ENCODE data around the gene ESYT3. TPM values are rescaled to one million over a fixed set of nuclear protein-coding genes. Genes with fewer than 3 reads are reported as not detected.

ESYT3 gene
- total RNA-seq, 1 experiment from 2014 or later: 0.15 TPM

GRCh38 chr3:138468451-138468850 is 34.0 kb downstream of the ESYT3 start:
- Histone ChIP-seq H3K9me3 (ENCODE audit: low read depth, low read length, poor library complexity, severe bottlenecking) (no peaks in the 10 kb centered on the region), H3K36me3 (ENCODE audit: insufficient read depth, low read length, poor library complexity, severe bottlenecking) (no peaks in the 10 kb centered on the region), H3K27ac (ENCODE audit: low read depth, low read length, poor library complexity, severe bottlenecking) (no peak overlapping the region), H3K27me3 (replicated peaks; ENCODE audit: insufficient read depth, low read depth, low read length, poor library complexity) (no peaks in the 10 kb centered on the region), H3K4me3 (ENCODE audit: low read depth, low read length, poor library complexity, severe bottlenecking) (no peak overlapping the region), H3K4me1 (ENCODE audit: insufficient read depth, low read length, poor library complexity, severe bottlenecking) (no peaks in the 10 kb centered on the region)
- no peak for DNase-seq (ENCODE audit: low spot score)
- no TSS peak for BruUV-seq (replicated peaks)
- no peak for TF ChIP-seq EZH2 (IDR thresholded peaks at IDR 0.05; ENCODE audit: borderline replicate concordance, low read depth, low read length, poor library complexity, severe bottlenecking)
- TF ChIP-seq, protein P1, sequence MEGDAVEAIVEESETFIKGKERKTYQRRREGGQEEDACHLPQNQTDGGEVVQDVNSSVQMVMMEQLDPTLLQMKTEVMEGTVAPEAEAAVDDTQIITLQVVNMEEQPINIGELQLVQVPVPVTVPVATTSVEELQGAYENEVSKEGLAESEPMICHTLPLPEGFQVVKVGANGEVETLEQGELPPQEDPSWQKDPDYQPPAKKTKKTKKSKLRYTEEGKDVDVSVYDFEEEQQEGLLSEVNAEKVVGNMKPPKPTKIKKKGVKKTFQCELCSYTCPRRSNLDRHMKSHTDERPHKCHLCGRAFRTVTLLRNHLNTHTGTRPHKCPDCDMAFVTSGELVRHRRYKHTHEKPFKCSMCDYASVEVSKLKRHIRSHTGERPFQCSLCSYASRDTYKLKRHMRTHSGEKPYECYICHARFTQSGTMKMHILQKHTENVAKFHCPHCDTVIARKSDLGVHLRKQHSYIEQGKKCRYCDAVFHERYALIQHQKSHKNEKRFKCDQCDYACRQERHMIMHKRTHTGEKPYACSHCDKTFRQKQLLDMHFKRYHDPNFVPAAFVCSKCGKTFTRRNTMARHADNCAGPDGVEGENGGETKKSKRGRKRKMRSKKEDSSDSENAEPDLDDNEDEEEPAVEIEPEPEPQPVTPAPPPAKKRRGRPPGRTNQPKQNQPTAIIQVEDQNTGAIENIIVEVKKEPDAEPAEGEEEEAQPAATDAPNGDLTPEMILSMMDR (conservative IDR thresholded peaks at IDR 0.05; ENCODE audit: low read depth, low read length): no peak
- POLR2A ChIA-PET (ENCODE audit: low non-redundant PET): no interaction called here
- CTCF ChIA-PET: interaction anchor here (0.5 kb wide), 1 partner anchor 47 kb away, joined by 6 read pairs; no protein-coding TSS in a partner anchor
- intact Hi-C loops (cut with micrococcal nuclease; ENCODE audit: unreplicated experiment): no loop called here

- POLR2A ChIA-PET (ENCODE audit: low non-redundant PET): no interaction called here
- no TSS peak for BruUV-seq (replicated peaks)
Observed at GRCh38 chr3:138468886-138469285, 34.5 kb downstream of the ESYT3 start.

DNA sequence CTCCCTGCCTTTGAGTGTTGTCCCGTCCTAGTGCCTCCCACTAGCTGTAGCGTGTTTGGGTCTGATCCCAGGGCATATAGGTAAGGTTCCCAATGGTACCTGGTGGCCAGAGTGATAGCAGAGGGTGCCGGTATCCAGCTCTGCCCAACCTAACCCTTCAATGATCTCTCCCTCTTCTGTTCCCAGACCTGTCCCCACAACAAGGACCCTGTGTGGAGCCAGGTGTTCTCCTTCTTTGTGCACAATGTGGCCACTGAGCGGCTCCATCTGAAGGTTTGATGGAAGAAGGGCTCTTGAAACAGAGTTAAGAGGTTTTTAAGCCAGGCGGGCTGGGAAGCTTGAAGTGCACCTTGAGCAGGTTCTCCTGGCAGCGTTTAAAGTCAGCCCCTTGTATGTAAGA is 35.5 kb downstream of the ESYT3 start:
- H3K4me3 ChIP-seq (ENCODE audit: low read depth, low read length, poor library complexity, severe bottlenecking): no peak overlapping the region
- no peaks in the 10 kb centered on the region for H3K27me3 ChIP-seq (replicated peaks; ENCODE audit: insufficient read depth, low read depth, low read length, poor library complexity)
- intact Hi-C loops (cut with micrococcal nuclease; ENCODE audit: unreplicated experiment): loop anchor here (10.0 kb wide), 1 partner anchor 235 kb away; no protein-coding TSS in a partner anchor
- no peaks in the 10 kb centered on the region for H3K36me3 ChIP-seq (ENCODE audit: insufficient read depth, low read length, poor library complexity, severe bottlenecking)
- no peak for TF ChIP-seq EZH2 (IDR thresholded peaks at IDR 0.05; ENCODE audit: borderline replicate concordance, low read depth, low read length, poor library complexity, severe bottlenecking)
- TF ChIP-seq, protein P1 (conservative IDR thresholded peaks at IDR 0.05; ENCODE audit: low read depth, low read length): no peak
- H3K9me3 ChIP-seq (ENCODE audit: low read depth, low read length, poor library complexity, severe bottlenecking): no peaks in the 10 kb centered on the region
- CTCF ChIA-PET: interaction anchor here (0.6 to 1.1 kb wide), 2 partner anchors 9 to 80 kb away, joined by 4 to 27 read pairs; no protein-coding TSS in a partner anchor
- H3K4me1 ChIP-seq (ENCODE audit: insufficient read depth, low read length, poor library complexity, severe bottlenecking): no peaks in the 10 kb centered on the region
- POLR2A ChIA-PET (ENCODE audit: low non-redundant PET): no interaction called here
- H3K27ac ChIP-seq (ENCODE audit: low read depth, low read length, poor library complexity, severe bottlenecking): no peak overlapping the region
- no peak for DNase-seq (ENCODE audit: low spot score)
- BruUV-seq (replicated peaks): no TSS peak

More at GRCh38 chr3:138468886-138469285, 34.5 kb downstream of the ESYT3 start:
- no peaks in the 10 kb centered on the region for H3K9me3 ChIP-seq (ENCODE audit: low read depth, low read length, poor library complexity, severe bottlenecking)
- CTCF ChIA-PET: interaction anchor here (0.5 kb wide), 1 partner anchor 47 kb away, joined by 6 read pairs; no protein-coding TSS in a partner anchor
- no peak overlapping the region for H3K27ac ChIP-seq (ENCODE audit: low read depth, low read length, poor library complexity, severe bottlenecking)
- no peak overlapping the region for H3K4me3 ChIP-seq (ENCODE audit: low read depth, low read length, poor library complexity, severe bottlenecking)
- H3K36me3 ChIP-seq (ENCODE audit: insufficient read depth, low read length, poor library complexity, severe bottlenecking): no peaks in the 10 kb centered on the region
- intact Hi-C loops (cut with micrococcal nuclease; ENCODE audit: unreplicated experiment): no loop called here
- no peaks in the 10 kb centered on the region for H3K27me3 ChIP-seq (replicated peaks; ENCODE audit: insufficient read depth, low read depth, low read length, poor library complexity)
- DNase-seq (ENCODE audit: low spot score): no peak
- TF ChIP-seq EZH2 (IDR thresholded peaks at IDR 0.05; ENCODE audit: borderline replicate concordance, low read depth, low read length, poor library complexity, severe bottlenecking): no peak
- TF ChIP-seq, protein P1 (conservative IDR thresholded peaks at IDR 0.05; ENCODE audit: low read depth, low read length): no peak
- no peaks in the 10 kb centered on the region for H3K4me1 ChIP-seq (ENCODE audit: insufficient read depth, low read length, poor library complexity, severe bottlenecking)

All from A673 (cell line).